NB4 (cell line): ENCODE measurements around the gene CASTOR1.

ENCODE experiments used
- DNase-seq: peaks from one replicate; pipeline ENCODE4 v3.0.0; 2010; ENCODE audit warnings: low read depth
- H3K4me3 ChIP-seq: one replicate; pipeline ENCODE4 v1.5.1; 2011; ENCODE audit warnings: mild to moderate bottlenecking, low read depth, low read length, moderate library complexity
- CTCF ChIP-seq: IDR thresholded peaks from one replicate; pipeline ENCODE4 v1.5.1; 2012; ENCODE audit warnings: low read depth, low read length
- MAX ChIP-seq: IDR thresholded peaks from 2 replicates; pipeline ENCODE4 v1.6.1; 2011; ENCODE audit warnings: low read depth, low read length
- MYC ChIP-seq: IDR thresholded peaks from 2 replicates; pipeline ENCODE4 v1.6.1; 2011; ENCODE audit warnings: low read depth, low read length
- POLR2A ChIP-seq: IDR thresholded peaks from 2 replicates; pipeline ENCODE4 v1.6.1; 2011; ENCODE audit warnings: mild to moderate bottlenecking; ENCODE audit not compliant: insufficient read length; ENCODE audit errors: extremely low read depth

The CASTOR1 gene

GRCh38 chr22:30280505-30280904 lies 8.8 kb downstream of the CASTOR1 start:
- H3K4me3 ChIP-seq: no peak overlapping the region
- DNase-seq: no peak
- TF ChIP-seq POLR2A (no peak), MAX (no peak), MYC (no peak), CTCF (no peak)

- no peak overlapping the region for H3K4me3 ChIP-seq
- TF ChIP-seq POLR2A (no peak), MAX (no peak), CTCF (no peak), MYC (no peak)
- no peak for DNase-seq
These were observed 9.4 kb downstream of the CASTOR1 start for GRCh38 chr22:30279932-30280331.

- TF ChIP-seq CTCF (no peak), MAX (peak; percentile 29), MYC (no peak; the same call in 1 of the 2 replicates), POLR2A (no peak)
- DNase-seq: peak; percentile 95
- peak overlapping the region; percentile 16 for H3K4me3 ChIP-seq
These were observed 10.1 kb downstream of the CASTOR1 start for GRCh38 chr22:30279046-30279788.

GRCh38 chr22:30277547-30278344 lies 11.6 kb downstream of the CASTOR1 start:
- peak; percentile 85 for DNase-seq
- no peak for TF ChIP-seq MAX
- peak; percentile 18 for TF ChIP-seq POLR2A
- TF ChIP-seq CTCF: no peak
- TF ChIP-seq MYC: no peak

GRCh38 chr22:30276039-30276438 lies 13.3 kb downstream of the CASTOR1 start:
- no peak for DNase-seq
- no peak overlapping the region for H3K4me3 ChIP-seq
- no peak for TF ChIP-seq MYC
- TF ChIP-seq CTCF: no peak
- TF ChIP-seq MAX: no peak
- no peak for TF ChIP-seq POLR2A

More at GRCh38 chr22:30277547-30278344, 11.6 kb downstream of the CASTOR1 start:
- H3K4me3 ChIP-seq: peak overlapping the region; percentile 41
